Effector memory CD4-positive, alpha-beta T cell (primary cell): ENCODE results near the gene CISTR.
A peak's percentile ranks its signal among the peaks of the same experiment; 100 is the strongest.

Experiments used
- DNase-seq, 3 donors: peaks; one replicate each; pipeline ENCODE4 v3.0.0-alpha.2; 2020
- H3K27ac ChIP-seq: 2 replicates; pipeline ENCODE4 v1.7.0; 2013; ENCODE audit warnings: mild to moderate bottlenecking, low read length, moderate library complexity; ENCODE audit not compliant: insufficient read depth, poor library complexity, severe bottlenecking
- H3K27me3 ChIP-seq: replicated peaks from 2 replicates; pipeline ENCODE4 v1.7.0; 2013; ENCODE audit warnings: mild to moderate bottlenecking, low read length; ENCODE audit not compliant: insufficient read depth, control insufficient read depth, poor library complexity, severe bottlenecking
- H3K36me3 ChIP-seq: 2 replicates; pipeline ENCODE4 v1.7.0; 2013; ENCODE audit warnings: mild to moderate bottlenecking, low read length, moderate library complexity; ENCODE audit not compliant: control insufficient read depth, insufficient read depth
- H3K4me1 ChIP-seq: 2 replicates; pipeline ENCODE4 v1.7.0; 2013; ENCODE audit warnings: low read length, mild to moderate bottlenecking; ENCODE audit not compliant: control insufficient read depth, insufficient read depth, poor library complexity, severe bottlenecking
- H3K4me3 ChIP-seq: 2 replicates; pipeline ENCODE4 v1.7.0; 2013; ENCODE audit warnings: low read length, low read depth, mild to moderate bottlenecking; ENCODE audit not compliant: insufficient read depth, poor library complexity, severe bottlenecking
- H3K9me3 ChIP-seq: 2 replicates; pipeline ENCODE4 v1.7.0; 2013; ENCODE audit warnings: mild to moderate bottlenecking, low read length, moderate library complexity; ENCODE audit not compliant: control insufficient read depth

CISTR gene

DNA sequence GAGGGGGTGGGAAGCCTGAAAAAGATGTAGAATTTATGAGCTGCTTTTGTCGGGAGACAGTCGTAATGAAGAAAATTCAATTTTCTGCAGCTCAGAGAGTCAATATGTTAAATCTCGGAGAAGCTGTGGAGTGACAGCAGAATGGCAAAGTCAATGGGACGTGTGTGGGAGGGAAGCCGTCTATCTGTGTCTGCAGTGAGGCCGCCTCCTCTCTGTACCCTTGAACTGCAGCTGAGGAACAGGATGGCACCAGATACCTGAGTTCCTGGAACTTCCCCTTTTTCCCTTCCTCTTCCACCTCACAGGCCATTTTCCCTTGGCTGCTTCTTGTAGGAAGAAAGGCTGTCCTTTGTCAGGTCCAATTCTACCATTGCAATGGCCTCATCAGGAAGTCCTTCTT lies 15.2 kb downstream of the CISTR start:
- H3K27me3 ChIP-seq: peaks cover 16% of the 10 kb centered on the region
- DNase-seq: no peak
- H3K9me3 ChIP-seq: no peaks in the 10 kb centered on the region
- peaks cover 19% of the 10 kb centered on the region for H3K4me1 ChIP-seq
- no peak overlapping the region for H3K4me3 ChIP-seq
- H3K36me3 ChIP-seq: no peaks in the 10 kb centered on the region
- no peak overlapping the region for H3K27ac ChIP-seq

DNA sequence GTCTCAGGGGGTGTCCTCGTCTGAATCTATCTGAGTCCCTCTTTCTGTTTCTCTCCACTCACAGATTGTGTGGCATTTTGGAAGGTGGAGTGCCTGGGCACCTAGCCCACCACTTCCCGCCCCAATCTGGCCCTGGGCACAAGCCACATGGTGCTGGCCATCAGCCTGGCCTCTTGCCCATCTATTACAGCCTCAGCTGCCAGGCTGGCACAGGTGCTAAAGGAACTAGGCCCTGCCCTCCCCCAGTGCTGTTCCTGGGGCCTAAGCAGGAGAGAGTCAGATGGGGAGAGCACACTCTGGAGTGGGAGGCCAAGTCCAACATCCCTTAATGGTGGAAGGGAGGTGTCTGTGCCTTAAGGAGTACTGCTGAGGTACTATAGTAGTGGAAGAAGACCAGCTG lies 16.2 kb downstream of the CISTR start:
- H3K36me3 ChIP-seq: no peaks in the 10 kb centered on the region
- no peaks in the 10 kb centered on the region for H3K9me3 ChIP-seq
- peaks cover 19% of the 10 kb centered on the region for H3K4me1 ChIP-seq
- no peak overlapping the region for H3K4me3 ChIP-seq
- peaks cover 11% of the 10 kb centered on the region for H3K27me3 ChIP-seq
- H3K27ac ChIP-seq: no peak overlapping the region
- no peak for DNase-seq

DNA sequence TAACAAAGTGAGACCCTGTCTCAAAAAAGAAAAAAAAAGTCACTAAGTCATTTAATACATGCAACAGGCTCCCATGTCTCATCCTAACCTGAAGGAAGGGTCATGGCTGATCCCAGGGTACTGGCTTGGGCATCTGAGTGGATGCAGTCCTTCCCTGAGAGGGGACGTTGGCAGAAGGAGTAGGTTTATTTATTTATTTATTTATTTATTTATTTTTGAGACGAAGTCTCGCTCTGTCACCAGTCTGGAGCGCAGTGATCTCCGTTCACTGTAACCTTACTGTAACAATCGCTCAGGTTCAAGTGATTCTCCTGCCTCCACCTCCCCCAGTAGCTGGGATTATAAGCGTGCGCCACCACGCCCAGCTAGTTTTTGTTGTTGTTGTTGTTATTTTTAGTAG lies 17.4 kb downstream of the CISTR start:
- peaks cover 9% of the 10 kb centered on the region for H3K27me3 ChIP-seq
- no peak for DNase-seq
- H3K4me1 ChIP-seq: peaks cover 12% of the 10 kb centered on the region
- no peaks in the 10 kb centered on the region for H3K9me3 ChIP-seq
- no peak overlapping the region for H3K4me3 ChIP-seq
- H3K27ac ChIP-seq: no peak overlapping the region
- no peaks in the 10 kb centered on the region for H3K36me3 ChIP-seq

DNA sequence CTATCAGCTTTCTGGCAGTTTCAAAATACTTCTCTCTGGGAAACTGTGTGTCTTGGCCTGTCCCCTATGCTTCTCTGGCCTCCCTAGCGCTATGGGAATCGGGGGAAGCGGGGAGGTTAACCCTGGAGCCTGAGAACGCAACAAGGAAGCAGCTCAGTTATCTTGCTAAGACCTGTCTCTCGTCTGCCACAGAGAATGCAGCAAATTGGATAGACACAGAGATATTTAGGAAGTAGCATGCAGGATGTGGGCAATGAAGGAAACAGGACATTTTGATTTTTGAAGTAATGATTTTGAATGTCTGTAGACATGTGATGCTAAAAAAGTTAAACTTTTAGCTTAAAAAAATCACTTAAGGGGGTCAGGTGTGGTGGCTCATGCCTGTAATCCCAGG lies 18.0 kb downstream of the CISTR start:
- Histone ChIP-seq H3K4me1 (peaks cover 6% of the 10 kb centered on the region), H3K27ac (no peak overlapping the region), H3K4me3 (no peak overlapping the region), H3K9me3 (no peaks in the 10 kb centered on the region), H3K27me3 (peaks cover 3% of the 10 kb centered on the region), H3K36me3 (no peaks in the 10 kb centered on the region)
- DNase-seq: no peak

DNA sequence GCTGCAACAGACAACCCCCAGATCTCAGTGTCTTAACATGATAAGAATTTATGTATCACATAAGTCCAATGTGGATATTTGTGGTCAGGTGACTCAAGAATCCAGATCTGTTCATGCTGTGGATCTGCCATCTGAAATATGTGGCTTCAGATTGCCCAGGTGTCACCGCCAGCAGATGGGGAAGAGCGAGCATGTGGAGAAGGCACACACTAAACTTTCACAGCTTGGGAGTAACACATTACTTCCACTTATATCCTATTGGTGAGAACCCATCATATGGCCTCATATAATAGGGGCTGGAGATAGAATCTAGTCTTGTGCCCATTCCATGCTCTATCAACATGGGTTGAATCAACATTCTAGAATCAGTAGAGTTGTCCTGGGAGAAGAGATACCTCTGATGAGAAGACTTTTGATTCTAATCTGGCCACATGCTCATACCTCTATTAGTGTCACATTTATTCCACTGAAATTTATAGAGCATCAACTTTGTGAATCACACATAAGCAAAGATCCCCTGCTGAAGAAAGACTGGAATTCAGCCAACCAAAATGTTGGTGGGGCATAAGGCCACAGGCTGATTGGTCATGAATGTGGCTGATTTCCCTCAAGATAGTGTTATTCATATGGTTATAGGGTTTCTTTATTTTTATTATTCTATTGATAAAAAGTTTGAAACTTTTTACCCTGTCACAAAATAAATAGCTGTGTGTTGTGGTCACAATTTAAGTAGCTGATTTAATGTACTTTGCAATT lies 18.6 kb downstream of the CISTR start:
- Histone ChIP-seq H3K27ac (no peak overlapping the region), H3K36me3 (no peaks in the 10 kb centered on the region), H3K27me3 (no peaks in the 10 kb centered on the region), H3K9me3 (no peaks in the 10 kb centered on the region), H3K4me3 (no peak overlapping the region), H3K4me1 (peaks cover under 1% of the 10 kb centered on the region)
- no peak for DNase-seq

DNA sequence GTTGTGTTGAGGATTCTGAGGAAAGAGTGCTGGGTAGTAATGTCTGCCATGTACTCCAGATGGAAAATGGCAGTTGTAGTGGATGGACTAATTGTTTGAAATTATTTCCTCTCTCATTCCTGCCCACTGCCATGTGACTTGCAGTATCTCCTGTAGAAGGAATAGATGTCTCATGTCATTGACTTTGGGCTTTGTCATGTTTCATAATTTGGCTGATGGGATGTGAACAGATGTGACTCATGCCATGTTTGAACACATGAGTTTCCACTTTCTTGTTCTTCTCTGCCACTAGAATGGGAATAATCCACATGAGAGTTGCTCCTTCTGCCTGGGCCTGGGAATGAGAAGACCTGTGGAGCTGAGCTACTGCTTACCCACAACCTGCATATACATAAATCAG lies 22.1 kb downstream of the CISTR start:
- DNase-seq: no peak
- Histone ChIP-seq H3K27ac (no peak overlapping the region), H3K9me3 (no peaks in the 10 kb centered on the region), H3K4me3 (no peak overlapping the region), H3K27me3 (no peaks in the 10 kb centered on the region), H3K36me3 (peaks cover 4% of the 10 kb centered on the region), H3K4me1 (peaks cover 4% of the 10 kb centered on the region)

DNA sequence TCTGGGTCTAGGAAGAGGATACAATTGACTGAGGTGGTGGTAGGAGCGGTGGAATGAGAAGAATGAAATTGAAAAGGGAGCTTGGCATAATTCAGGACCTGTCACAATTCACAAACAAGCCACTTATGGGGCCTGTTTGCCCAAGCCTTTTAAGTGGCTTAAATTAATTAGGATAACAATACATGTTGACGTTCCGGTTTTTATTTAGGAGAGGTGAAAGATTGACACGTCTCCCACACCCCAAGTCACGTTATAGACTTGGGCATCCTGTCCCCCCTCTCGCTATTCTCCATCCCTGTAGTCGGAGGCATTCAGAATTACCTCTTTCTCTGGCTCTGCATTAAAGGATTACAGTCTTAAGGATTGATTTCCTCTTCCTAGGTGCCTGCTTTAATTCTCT lies 23.6 kb downstream of the CISTR start:
- DNase-seq: no peak
- no peaks in the 10 kb centered on the region for H3K9me3 ChIP-seq
- H3K27me3 ChIP-seq: no peaks in the 10 kb centered on the region
- H3K27ac ChIP-seq: peak overlapping the region; percentile 56
- H3K4me1 ChIP-seq: peaks cover 4% of the 10 kb centered on the region
- H3K36me3 ChIP-seq: peaks cover 16% of the 10 kb centered on the region
- H3K4me3 ChIP-seq: peak overlapping the region; percentile 58

DNA sequence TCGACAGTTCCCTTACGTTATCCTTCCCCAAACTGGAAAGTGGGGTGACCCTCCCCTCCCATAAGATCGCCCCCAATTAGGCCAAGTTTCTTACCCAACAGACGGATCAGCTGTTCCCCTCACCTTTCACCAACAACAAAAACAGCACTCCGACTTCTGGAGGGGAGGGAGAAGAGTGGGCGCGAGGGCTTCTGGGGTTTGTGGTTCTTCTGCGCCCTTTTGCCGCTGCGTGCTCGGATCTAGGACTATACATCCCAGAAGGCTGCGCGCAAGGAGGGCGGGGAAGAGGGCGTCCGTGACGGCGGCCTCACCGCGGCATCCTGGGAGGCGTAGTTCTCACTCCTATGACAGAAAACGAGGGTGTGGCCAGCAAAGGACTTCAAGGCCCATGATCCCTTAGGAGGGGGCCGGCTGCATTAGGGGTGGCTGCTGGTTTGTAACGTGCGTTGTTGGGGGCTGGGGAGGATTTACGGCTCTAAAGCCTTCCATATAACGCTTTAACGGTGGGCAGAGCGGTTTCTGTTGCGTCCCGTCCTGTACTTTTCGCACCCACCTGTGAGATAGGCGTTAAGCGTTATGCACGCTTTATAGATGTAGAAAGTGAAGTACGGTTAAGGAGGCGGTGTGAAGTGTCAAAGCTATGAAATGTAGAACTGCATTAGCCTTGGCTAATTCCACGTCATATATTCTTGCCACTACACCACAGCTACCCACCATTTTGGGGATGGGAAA lies 24.3 kb downstream of the CISTR start, which contains the start of gene CALCOCO1:
Gene CALCOCO1, minus strand, starts transcription at position 143 of the 732 bp plus-strand sequence. CDS start 2,210 bp downstream, outside the sequence.
- Histone ChIP-seq H3K27me3 (no peaks in the 10 kb centered on the region), H3K27ac (peak within 1 kb of the TSS; percentile 56), H3K4me3 (peak within 1 kb of the TSS; percentile 62), H3K9me3 (no peaks in the 10 kb centered on the region), H3K36me3 (peaks cover 23% of the 10 kb centered on the region), H3K4me1 (peaks cover 4% of the 10 kb centered on the region)
- DNase-seq: peak; percentile 89 to 96 (median 94)

DNA sequence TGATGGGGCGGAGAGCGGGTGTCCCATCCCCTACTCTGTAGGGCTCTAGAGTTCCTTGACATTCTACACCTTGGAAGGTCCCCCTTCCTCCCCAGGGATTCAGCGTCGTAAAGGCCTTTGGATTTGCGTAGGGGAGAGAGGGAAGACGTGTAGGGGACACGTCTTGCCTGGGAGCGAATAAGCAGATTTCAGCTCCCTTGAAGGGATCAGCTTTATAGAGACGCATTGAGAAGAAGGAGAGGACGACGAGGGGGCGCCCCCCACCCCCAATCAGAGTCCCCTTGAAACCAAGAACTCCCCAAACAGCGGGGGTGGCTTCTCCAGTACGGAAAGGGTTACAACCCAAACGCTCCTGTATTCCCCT lies 24.9 kb downstream of the CISTR start:
- Histone ChIP-seq H3K27ac (peak overlapping the region; percentile 24), H3K4me1 (peaks cover 4% of the 10 kb centered on the region), H3K4me3 (peak overlapping the region; percentile 62), H3K36me3 (peaks cover 29% of the 10 kb centered on the region), H3K27me3 (no peaks in the 10 kb centered on the region), H3K9me3 (no peaks in the 10 kb centered on the region)
- DNase-seq: no peak

DNA sequence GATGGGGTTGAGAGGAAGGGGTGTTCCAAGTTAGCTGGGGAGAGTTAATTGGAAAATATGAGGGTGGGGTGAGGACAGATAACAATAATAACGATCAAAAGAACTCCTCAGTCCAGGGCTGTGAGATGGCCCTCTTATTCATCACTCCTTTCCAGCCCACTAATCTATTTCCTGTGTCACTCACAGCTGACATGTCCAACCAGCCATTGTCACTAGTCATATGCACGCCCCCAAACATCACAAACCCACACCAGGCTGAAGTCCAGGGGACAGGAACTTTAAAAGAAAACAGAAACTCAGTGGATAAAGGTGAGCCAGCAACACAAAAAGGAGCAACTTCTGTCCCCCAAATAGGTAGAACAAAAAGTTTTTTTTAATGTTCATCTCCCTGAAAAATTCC lies 25.4 kb downstream of the CISTR start:
- no peaks in the 10 kb centered on the region for H3K9me3 ChIP-seq
- peaks cover 4% of the 10 kb centered on the region for H3K4me1 ChIP-seq
- H3K27ac ChIP-seq: no peak overlapping the region
- no peak for DNase-seq
- H3K4me3 ChIP-seq: peak overlapping the region; percentile 62
- H3K27me3 ChIP-seq: no peaks in the 10 kb centered on the region
- peaks cover 35% of the 10 kb centered on the region for H3K36me3 ChIP-seq
